Testis (tissue), 3 donors: ENCODE measurements around the gene C16orf78. TPM values are rescaled to one million over a fixed set of nuclear protein-coding genes. Genes with fewer than 3 reads are reported as not detected.

Source experiments
- DNase-seq: peaks from one replicate; pipeline ENCODE4 v3.0.0-alpha.2; 2019
- H3K27ac ChIP-seq, 2 donors: fragments of 200-600 bp; sonication (generic); one replicate each; pipeline ENCODE4 v1.5.1; 2019
- H3K27me3 ChIP-seq: fragments of 200-600 bp; sonication (generic); one replicate; pipeline ENCODE4 v1.5.1; 2019
- H3K36me3 ChIP-seq: fragments of 200-600 bp; sonication (generic); one replicate; pipeline ENCODE4 v1.5.1; 2017; ENCODE audit warnings: low read depth; ENCODE audit errors: missing control alignments
- H3K4me1 ChIP-seq: fragments of 200-600 bp; sonication (generic); one replicate; pipeline ENCODE4 v1.5.1; 2019
- H3K4me3 ChIP-seq, 2 donors: fragments of 200-600 bp; sonication (generic); one replicate each; pipeline ENCODE4 v1.5.1; 2017 to 2019
- H3K9me3 ChIP-seq: fragments of 200-600 bp; sonication (generic); one replicate; pipeline ENCODE4 v1.5.1; 2017
- CTCF ChIP-seq, 3 experiments: fragments of 450-650 bp in 2 of 3; fragments of 200-600 bp in 1 of 3; sonication (generic) in 1 of 3; IDR thresholded peaks; one replicate each; pipeline ENCODE4 v1.5.1; 2016 to 2019; ENCODE audit warnings: antibody characterized with exemption in 3 of 3, mild to moderate bottlenecking in 2 of 3, moderate library complexity in 1 of 3
- POLR2A ChIP-seq: fragments of 450-650 bp; IDR thresholded peaks from one replicate; pipeline ENCODE4 v1.6.1; 2017; ENCODE audit warnings: antibody characterized with exemption, mild to moderate bottlenecking, moderate library complexity
- WGBS, 2 donors: methylation state at CpG; one replicate each; pipeline ENCODE4 v1.1.5; 2018; 5-methylcytosine and 5-hydroxymethylcytosine counted together
- intact Hi-C: fragments of 100-400 bp; cut with DNase I; formaldehyde crosslinking; loops from one replicate; pipeline ENCODE4 v1.15.1; 2023; ENCODE audit warnings: low total_unique reads
- polyA plus RNA-seq: library from polyadenylated mRNA; stranded (reverse); fragments of 350-450 nt; fragmentation: Illumina TruSeq; extraction: RNeasy Lipid Tissue Mini Kit (QIAGEN cat#74804); gene quantifications from one replicate; pipeline ENCODE4 v1.2.3, GENCODE V29; 2014; ENCODE audit warnings: low read depth, low replicate concordance; ENCODE audit not compliant: insufficient read depth
- total RNA-seq, 2 donors: library from RNA; depleted of rRNA; stranded (reverse); fragments of >200 nt; gene quantifications; one replicate each; pipeline ENCODE4 v1.2.3, GENCODE V29; 2016

Gene C16orf78
- total and polyA plus RNA-seq, 3 donors from 2014 or later, result 5.3 to 33.2 (median 27.2) TPM

GRCh38 chr16:49417354-49417753, 43.8 kb downstream of the C16orf78 start:
- WGBS, 2 donors, result 88 to 98% methylated on average over 2 of the region's 2 CpGs
- TF ChIP-seq POLR2A (no peak), CTCF (IDR thresholded peaks at IDR 0.05) (no peak)
- intact Hi-C loops, result loop anchor here (10.0 kb wide), 1 partner anchor 507 kb away; no protein-coding TSS in a partner anchor
- Histone ChIP-seq H3K4me3 (no peak overlapping the region), H3K4me1 (no peaks in the 10 kb centered on the region), H3K36me3 (no peaks in the 10 kb centered on the region), H3K27me3 (no peaks in the 10 kb centered on the region), H3K27ac (no peak overlapping the region), H3K9me3 (no peaks in the 10 kb centered on the region)
- DNase-seq, result no peak

GRCh38 chr16:49419006-49419405, 45.4 kb downstream of the C16orf78 start:
- Histone ChIP-seq H3K36me3 (no peaks in the 10 kb centered on the region), H3K27ac (no peak overlapping the region), H3K4me1 (no peaks in the 10 kb centered on the region), H3K27me3 (no peaks in the 10 kb centered on the region), H3K9me3 (no peaks in the 10 kb centered on the region), H3K4me3 (no peak overlapping the region)
- no peak for TF ChIP-seq POLR2A
- no peak for TF ChIP-seq CTCF (IDR thresholded peaks at IDR 0.05)
- WGBS, 2 donors, result 81 to 83% methylated on average over 12 to 13 of the region's 13 CpGs
- DNase-seq, result no peak
- intact Hi-C loops, result loop anchor here (10.0 kb wide), 1 partner anchor 506 kb away; no protein-coding TSS in a partner anchor

GRCh38 chr16:49419862-49420261, 46.3 kb downstream of the C16orf78 start:
- Histone ChIP-seq H3K9me3 (no peaks in the 10 kb centered on the region), H3K27me3 (no peaks in the 10 kb centered on the region), H3K4me3 (no peak overlapping the region), H3K36me3 (no peaks in the 10 kb centered on the region), H3K27ac (no peak overlapping the region), H3K4me1 (no peaks in the 10 kb centered on the region)
- intact Hi-C loops, result loop anchor here (10.0 kb wide), 1 partner anchor 505 kb away; no protein-coding TSS in a partner anchor
- no peak for DNase-seq
- 63 to 73% methylated on average over 2 to 3 of the region's 3 CpGs for WGBS, 2 donors
- TF ChIP-seq CTCF (IDR thresholded peaks at IDR 0.05), result no peak

- intact Hi-C loops, result no loop called here
- Histone ChIP-seq H3K9me3 (no peaks in the 10 kb centered on the region), H3K36me3 (no peaks in the 10 kb centered on the region), H3K27ac (no peak overlapping the region), H3K27me3 (no peaks in the 10 kb centered on the region), H3K4me1 (no peaks in the 10 kb centered on the region), H3K4me3 (no peak overlapping the region)
- no peak for TF ChIP-seq CTCF (IDR thresholded peaks at IDR 0.05)
- no peak for TF ChIP-seq POLR2A
- WGBS, 2 donors, result 67 to 82% methylated on average over 5 of the region's 5 CpGs
- DNase-seq, result no peak
Observed at GRCh38 chr16:49422896-49423295, 49.3 kb downstream of the C16orf78 start.

GRCh38 chr16:49424961-49425360, 51.4 kb downstream of the C16orf78 start:
- Histone ChIP-seq H3K27ac (no peak overlapping the region), H3K9me3 (no peaks in the 10 kb centered on the region), H3K36me3 (no peaks in the 10 kb centered on the region), H3K4me3 (no peak overlapping the region), H3K27me3 (no peaks in the 10 kb centered on the region), H3K4me1 (no peaks in the 10 kb centered on the region)
- no peak for DNase-seq
- WGBS, 2 donors, result 93 to 94% methylated on average over 6 of the region's 6 CpGs
- no peak for TF ChIP-seq CTCF (IDR thresholded peaks at IDR 0.05)
- TF ChIP-seq POLR2A, result no peak
- intact Hi-C loops, result no loop called here
